WI38 (cell line): ENCODE measurements around the gene P2RY14.
"Not testable (repeated sequence)": the region's sequence is repeated elsewhere in the genome, so short reads cannot be mapped to it uniquely, and the experiment has no call there.

Experiments used
- H3K4me3 ChIP-seq: 2 replicates; pipeline ENCODE4 v1.5.1; 2011; ENCODE audit warnings: low read depth, mild to moderate bottlenecking, control low read depth, low read length
- TF ChIP-seq, protein P1 (sequence below): IDR thresholded peaks from 2 replicates; pipeline ENCODE4 v1.5.1; 2012; ENCODE audit warnings: low read depth, mild to moderate bottlenecking, control low read depth, low read length

The P2RY14 gene

DNA sequence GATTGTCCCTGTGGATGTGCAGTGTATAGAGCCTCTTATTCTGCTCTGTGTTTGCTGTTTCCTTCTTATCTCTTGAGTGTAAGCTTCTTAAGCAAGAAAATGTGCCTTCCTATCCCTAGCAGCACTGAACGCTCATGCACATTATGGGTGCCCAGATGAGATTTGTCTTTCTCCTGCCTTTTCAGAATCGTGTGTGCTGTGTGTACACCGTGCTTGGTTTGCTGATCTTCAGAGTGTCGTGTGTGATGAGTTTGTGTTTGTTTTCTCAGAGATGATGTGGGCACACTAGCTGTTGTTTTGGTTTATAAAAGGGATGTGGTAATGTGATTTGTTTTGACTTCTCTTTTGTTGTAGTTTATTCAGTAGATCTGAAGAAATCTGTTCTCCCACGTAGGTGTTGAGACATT lies 95.1 kb downstream of the P2RY14 start:
- no peak overlapping the region for H3K4me3 ChIP-seq
- TF ChIP-seq, protein P1, sequence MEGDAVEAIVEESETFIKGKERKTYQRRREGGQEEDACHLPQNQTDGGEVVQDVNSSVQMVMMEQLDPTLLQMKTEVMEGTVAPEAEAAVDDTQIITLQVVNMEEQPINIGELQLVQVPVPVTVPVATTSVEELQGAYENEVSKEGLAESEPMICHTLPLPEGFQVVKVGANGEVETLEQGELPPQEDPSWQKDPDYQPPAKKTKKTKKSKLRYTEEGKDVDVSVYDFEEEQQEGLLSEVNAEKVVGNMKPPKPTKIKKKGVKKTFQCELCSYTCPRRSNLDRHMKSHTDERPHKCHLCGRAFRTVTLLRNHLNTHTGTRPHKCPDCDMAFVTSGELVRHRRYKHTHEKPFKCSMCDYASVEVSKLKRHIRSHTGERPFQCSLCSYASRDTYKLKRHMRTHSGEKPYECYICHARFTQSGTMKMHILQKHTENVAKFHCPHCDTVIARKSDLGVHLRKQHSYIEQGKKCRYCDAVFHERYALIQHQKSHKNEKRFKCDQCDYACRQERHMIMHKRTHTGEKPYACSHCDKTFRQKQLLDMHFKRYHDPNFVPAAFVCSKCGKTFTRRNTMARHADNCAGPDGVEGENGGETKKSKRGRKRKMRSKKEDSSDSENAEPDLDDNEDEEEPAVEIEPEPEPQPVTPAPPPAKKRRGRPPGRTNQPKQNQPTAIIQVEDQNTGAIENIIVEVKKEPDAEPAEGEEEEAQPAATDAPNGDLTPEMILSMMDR, result no peak

DNA sequence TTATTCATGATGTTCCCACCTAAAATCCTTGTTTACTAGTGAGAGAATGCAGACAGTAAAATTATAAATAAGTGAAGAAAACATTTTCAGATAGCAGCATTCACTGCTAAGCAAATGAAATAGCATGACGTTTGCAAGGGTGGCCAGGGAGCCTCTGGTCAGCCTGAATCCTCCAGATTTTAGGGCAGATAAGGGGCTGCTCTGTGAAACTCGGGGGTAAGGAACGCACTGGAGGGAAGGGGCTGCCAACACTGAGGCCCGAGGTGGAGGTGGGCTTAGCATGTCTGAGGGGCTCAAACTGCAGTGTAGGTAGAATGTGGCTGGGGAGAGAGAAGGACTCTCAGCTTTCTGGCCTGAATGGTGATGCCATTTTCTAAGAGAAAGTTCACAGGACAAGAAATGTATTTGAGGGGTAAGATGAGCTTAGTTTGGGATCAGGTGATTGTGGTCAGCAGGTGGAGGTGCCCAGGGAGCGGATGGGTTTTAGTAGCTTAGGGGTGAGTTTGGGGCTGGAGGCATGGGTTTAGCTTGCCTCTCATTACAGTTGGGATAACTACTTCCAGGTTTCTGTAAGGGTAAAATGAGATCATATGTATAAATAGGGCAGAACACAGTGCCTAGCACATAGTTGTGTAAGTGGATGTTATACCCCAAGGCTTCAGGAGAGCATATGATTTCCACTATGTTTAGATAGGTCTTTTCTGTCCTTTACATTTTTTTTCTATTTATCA lies 95.8 kb downstream of the P2RY14 start:
- TF ChIP-seq, protein P1, result no peak
- H3K4me3 ChIP-seq, result no peak overlapping the region

DNA sequence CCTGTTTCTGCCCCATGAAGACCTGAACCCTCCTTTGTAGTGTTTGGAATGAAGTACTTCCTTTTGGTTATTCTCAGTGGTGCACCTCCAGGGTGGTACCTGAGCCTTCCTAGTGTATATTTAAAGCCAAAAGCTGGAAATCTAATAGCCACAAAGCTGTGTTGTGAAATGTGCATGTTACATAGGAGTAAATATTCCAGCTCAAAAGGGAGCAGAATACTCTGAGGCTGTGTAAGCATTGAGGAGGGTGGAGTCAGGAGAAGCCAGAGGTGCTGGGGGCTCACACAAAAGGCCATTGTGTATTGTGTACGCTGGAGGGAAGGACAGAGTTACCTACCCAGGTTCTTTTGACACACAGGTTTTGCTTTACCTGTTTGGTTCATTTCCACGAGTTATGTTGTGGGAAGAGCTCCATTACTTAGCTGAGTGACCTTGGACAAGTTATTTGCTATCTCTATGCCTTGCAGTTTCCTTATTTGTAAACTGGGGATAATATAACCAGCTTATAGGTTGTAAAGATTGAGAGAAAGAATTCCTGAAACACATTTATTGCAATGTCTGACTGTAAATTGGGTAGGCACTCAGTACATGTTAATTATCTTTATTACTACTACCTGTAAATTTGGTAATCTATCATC lies 100.0 kb downstream of the P2RY14 start:
- TF ChIP-seq, protein P1, result no peak
- no peak overlapping the region for H3K4me3 ChIP-seq

DNA sequence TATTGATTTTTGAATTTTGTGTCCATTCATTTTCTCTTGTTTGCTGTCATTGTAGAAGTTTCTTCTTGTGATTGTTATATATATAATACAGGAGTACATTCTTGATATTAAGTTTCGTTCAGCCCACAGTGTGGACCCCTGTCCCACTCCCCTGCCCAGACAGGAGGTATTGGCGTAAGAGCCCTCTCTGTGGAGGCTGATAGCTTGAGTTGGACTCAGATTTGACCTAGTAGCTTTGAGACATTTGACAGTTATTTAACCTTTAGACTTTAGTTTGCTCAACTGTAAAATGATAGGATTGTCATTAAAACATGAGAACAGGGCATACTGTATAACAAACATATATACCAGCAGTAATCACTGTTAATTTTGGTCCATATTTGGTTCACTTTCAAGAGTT lies 102.4 kb downstream of the P2RY14 start:
- no peak overlapping the region for H3K4me3 ChIP-seq
- TF ChIP-seq, protein P1, result no peak

DNA sequence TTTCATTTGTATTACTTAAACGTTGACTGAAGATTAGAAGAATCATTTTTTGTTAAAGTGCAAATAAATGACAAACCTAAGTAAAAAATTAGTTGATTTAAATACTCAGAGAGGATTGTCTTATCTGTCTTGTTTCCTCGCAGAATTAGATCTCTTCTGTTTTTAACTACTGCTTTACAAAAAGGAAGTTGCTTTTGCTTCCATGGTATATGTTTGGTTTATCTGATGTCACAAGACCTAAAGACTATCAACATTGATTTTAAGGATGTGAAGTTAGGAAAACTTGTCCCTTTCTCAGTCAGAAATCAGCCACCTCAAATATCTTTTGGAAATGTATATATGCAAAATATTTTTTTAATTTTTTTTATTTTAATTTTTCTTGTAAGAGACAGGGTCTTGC lies 104.0 kb downstream of the P2RY14 start:
- H3K4me3 ChIP-seq, result no peak overlapping the region
- TF ChIP-seq, protein P1, result no peak

DNA sequence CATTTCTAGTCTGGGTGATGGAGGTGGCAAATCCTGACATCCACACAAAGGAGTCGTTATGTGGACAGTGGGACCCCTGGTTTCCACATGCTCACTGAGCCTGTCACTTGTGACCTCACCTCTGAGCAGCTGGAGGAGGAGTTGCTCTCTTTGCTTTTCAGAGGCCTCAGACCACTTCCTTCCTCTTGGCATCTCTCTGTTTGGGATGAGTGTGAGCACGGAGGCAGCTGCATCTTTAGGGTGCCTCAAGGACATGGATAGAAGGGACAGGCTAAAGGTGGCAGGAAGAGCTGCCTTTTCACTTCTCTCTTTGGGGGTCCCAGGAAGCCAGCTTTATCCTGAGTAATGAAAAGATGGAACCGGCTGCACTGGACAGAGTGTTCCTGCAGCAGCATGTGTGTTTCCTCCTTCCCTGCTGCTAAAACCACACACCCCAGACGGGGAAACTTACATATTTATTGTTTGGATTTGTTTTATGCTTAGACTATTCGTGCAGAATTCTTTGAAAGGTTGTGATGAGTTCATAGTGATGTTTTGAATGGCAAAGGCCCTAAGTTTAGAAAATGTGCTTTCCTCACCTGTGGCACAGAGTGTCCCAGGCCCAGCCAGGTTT lies 107.1 kb downstream of the P2RY14 start:
- no peak overlapping the region for H3K4me3 ChIP-seq
- TF ChIP-seq, protein P1, result no peak

DNA sequence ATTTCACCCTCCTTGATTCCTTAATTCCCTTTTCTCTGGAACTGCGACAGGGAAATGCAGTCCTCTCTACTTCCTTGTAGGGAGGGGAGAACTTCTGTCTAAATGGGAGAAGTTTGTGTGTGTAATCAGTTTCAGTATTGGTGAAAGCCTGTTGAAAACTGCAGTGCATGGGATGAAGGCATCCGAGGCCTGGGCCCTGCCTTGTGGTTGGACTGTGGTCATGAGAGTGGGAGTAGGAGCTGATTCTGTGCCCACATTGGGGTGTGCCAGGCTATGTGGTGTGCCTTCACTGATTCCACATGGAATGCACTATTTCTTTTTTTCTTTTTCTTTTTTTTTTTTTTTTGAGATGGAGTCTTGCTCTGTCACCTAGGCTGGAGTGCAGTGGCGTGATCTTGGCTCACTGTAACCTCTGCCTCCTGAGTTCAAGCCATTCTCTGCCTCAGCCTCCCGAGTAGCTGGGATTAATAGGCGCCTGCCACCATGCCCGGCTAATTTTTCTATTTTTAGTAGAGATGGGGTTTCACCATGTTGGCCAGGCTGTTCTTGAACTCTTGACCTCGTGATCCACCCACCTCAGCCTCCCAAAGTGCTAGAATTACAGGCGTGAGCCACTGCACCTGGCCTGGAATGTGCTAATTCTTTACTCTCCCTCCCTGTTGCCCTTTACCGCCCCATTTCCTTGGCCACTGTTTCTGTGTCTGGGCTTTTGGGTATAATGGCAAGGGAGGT lies 108.2 kb downstream of the P2RY14 start:
- not testable (repeated sequence) for H3K4me3 ChIP-seq
